Measurements from ENCODE around the gene SEC62. TPM values are rescaled to one million over a fixed set of nuclear protein-coding genes. Genes with fewer than 3 reads are reported as not detected.
A peak's percentile ranks its signal among the peaks of the same experiment; 100 is the strongest.

The SEC62 gene, protein sequence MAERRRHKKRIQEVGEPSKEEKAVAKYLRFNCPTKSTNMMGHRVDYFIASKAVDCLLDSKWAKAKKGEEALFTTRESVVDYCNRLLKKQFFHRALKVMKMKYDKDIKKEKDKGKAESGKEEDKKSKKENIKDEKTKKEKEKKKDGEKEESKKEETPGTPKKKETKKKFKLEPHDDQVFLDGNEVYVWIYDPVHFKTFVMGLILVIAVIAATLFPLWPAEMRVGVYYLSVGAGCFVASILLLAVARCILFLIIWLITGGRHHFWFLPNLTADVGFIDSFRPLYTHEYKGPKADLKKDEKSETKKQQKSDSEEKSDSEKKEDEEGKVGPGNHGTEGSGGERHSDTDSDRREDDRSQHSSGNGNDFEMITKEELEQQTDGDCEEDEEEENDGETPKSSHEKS
- 100 to 1,000 TPM in 1 of 4 donors, 10 to 100 TPM in 3; 20.0 to 195 (median 65.2) TPM for total RNA-seq

DNA sequence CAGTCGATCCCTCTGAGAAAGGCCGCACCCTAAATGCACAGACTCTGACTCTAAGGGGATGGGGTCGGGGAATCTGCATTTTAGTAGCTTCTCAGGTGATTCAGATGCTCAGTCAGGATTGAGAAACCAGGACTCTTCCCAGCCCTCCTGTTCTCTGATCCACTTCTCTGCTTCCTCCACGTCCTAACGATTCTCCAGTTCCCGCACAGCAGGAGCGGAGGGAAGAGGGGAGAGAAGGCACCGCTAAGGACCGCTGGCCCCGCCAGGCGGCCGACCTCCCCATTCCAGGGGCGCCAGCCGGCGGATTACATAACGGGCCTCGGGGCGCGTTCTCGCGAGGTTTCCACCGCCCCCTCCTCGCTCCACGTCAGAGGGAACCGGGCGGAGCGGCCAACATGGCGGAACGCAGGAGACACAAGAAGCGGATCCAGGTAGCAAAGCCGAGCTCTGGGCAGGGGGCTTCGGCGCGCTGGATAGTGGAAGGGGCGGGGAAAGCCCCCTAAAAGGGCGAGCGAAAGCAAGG lies at the start of gene SEC62:
Gene SEC62, plus strand, starts transcription at position 380 of the 523 bp plus-strand sequence. Its CDS starts 16 bp downstream, at position 396.
- H3K4me3 ChIP-seq: peak within 1 kb of the TSS; percentile 80 to 100
- no peaks in the 10 kb centered on the region for H3K9me3 ChIP-seq
- intact Hi-C loops (cut with DNase I; ENCODE audit: low total_unique reads): no loop called here
- peak; percentile 91 to 95 for DNase-seq
- peaks cover 0 to 7% of the 10 kb centered on the region in 2 donors for H3K4me1 ChIP-seq
- TF ChIP-seq, protein P1, sequence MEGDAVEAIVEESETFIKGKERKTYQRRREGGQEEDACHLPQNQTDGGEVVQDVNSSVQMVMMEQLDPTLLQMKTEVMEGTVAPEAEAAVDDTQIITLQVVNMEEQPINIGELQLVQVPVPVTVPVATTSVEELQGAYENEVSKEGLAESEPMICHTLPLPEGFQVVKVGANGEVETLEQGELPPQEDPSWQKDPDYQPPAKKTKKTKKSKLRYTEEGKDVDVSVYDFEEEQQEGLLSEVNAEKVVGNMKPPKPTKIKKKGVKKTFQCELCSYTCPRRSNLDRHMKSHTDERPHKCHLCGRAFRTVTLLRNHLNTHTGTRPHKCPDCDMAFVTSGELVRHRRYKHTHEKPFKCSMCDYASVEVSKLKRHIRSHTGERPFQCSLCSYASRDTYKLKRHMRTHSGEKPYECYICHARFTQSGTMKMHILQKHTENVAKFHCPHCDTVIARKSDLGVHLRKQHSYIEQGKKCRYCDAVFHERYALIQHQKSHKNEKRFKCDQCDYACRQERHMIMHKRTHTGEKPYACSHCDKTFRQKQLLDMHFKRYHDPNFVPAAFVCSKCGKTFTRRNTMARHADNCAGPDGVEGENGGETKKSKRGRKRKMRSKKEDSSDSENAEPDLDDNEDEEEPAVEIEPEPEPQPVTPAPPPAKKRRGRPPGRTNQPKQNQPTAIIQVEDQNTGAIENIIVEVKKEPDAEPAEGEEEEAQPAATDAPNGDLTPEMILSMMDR (IDR thresholded peaks at IDR 0.05): peak; percentile 29 to 46 (median 40)
- peak; percentile 81 to 89 for TF ChIP-seq POLR2A (IDR thresholded peaks at IDR 0.05)
- H3K27me3 ChIP-seq: no peaks in the 10 kb centered on the region
- H3K27ac ChIP-seq: peak within 1 kb of the TSS; percentile 95 to 100
- H3K36me3 ChIP-seq: no peaks in the 10 kb centered on the region

DNA sequence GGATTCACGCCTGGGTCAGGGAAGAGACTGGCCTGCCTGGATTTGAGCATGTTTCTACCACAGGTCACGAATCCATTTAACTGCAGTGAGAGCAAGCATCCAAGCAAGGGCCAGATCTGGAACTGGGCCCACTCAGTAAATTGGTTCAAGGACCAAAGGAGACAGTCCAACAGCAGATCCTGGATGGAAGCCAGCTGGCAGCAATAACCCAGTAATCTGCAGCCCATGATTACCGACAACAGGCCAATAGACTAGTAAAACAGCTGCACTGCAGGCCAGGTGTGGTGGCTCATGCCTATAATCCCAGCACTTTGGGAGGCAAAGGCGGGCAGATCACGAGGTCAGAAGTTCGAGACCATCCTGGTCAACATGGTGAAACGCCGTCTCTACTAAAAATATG lies 43.4 kb upstream of the SEC62 start:
- Histone ChIP-seq H3K27me3 (no peaks in the 10 kb centered on the region), H3K36me3 (no peaks in the 10 kb centered on the region), H3K27ac (no peak overlapping the region), H3K9me3 (no peaks in the 10 kb centered on the region), H3K4me3 (no peak overlapping the region), H3K4me1 (no peaks in the 10 kb centered on the region)
- intact Hi-C loops (cut with DNase I; ENCODE audit: low total_unique reads): no loop called here
- no peak for TF ChIP-seq POLR2A (IDR thresholded peaks at IDR 0.05)
- TF ChIP-seq, protein P1 (IDR thresholded peaks at IDR 0.05): no peak
- DNase-seq: peak; percentile 19 to 21

DNA sequence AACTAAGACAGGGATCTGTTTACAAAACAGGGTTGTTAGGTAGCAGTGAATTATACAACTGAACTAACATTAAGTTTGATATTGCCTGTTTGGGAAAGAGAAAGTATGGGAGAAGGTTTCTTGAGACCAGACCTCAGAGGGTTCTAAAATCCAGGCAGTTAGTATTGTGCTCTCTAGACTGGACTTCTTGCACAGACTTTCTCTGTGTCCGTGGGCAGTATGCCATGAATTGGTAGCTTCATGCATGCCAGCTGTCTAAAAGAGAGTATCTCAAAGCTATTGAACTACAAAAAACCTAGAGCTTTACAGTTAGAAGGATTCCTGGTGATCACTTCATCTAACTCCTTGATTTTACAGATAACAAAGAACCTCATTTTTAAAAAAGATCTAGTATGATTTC lies 42.8 kb upstream of the SEC62 start:
- no peaks in the 10 kb centered on the region for H3K9me3 ChIP-seq
- H3K36me3 ChIP-seq: no peaks in the 10 kb centered on the region
- no peak for DNase-seq
- TF ChIP-seq POLR2A (IDR thresholded peaks at IDR 0.05): no peak
- TF ChIP-seq, protein P1 (IDR thresholded peaks at IDR 0.05): no peak
- no peak overlapping the region for H3K4me3 ChIP-seq
- H3K27ac ChIP-seq: no peak overlapping the region
- intact Hi-C loops (cut with DNase I; ENCODE audit: low total_unique reads): no loop called here
- H3K4me1 ChIP-seq: no peaks in the 10 kb centered on the region
- H3K27me3 ChIP-seq: no peaks in the 10 kb centered on the region

DNA sequence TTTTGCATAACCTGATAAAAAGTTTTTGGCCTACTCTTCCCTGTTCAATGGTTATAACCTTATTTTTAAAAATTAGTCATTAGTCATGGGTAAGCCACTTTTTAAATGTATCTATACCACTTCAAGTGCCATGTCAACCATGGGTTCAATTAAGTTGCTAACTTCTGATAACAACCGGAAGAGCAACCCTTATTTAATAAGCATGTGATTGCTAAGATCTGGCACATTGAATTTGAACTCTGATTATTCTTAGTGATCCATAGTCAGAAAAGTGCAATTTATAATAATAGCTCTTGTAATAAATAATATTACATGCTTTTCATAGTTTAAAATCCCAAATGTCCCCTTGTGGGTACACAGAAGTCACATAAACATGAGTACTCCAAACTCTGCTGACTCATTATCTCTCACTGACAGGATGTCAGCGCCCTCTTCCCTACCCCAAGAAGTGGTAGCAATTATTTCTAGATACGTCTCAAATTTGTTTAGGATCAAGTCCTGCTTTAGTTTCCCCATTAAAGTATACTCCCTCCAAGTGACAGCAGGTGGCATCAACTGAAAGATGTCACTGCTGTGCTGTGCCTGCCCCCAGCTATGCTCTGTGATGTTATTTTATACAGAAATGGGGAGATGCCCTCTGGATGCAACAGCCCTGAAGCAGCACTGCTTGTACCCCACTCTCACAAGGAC lies 36.6 kb upstream of the SEC62 start:
- no peak for DNase-seq
- H3K4me3 ChIP-seq: no peak overlapping the region
- no peaks in the 10 kb centered on the region for H3K9me3 ChIP-seq
- no peaks in the 10 kb centered on the region for H3K36me3 ChIP-seq
- intact Hi-C loops (cut with DNase I; ENCODE audit: low total_unique reads): no loop called here
- H3K27ac ChIP-seq: no peak overlapping the region
- no peaks in the 10 kb centered on the region for H3K27me3 ChIP-seq
- TF ChIP-seq POLR2A (IDR thresholded peaks at IDR 0.05): no peak
- TF ChIP-seq, protein P1 (IDR thresholded peaks at IDR 0.05): no peak
- H3K4me1 ChIP-seq: no peaks in the 10 kb centered on the region

DNA sequence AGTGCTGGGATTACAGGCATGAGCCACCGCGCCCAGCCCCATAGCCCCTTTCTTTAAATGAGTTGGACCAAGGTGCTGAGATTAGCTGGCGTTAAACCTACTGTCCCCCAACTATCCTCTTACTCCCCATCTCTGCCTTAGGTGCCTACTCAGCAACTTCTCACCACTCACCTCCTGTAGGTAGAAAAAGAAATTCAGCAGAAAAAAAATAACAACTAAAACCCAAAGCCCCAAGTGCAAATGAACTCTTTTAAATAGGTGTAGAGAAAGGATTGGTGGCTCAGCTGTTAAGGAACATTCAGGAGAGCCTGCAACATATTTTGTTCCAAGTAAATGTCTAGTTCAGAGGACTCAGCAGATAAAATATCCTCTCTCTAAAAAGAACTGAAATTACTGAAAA lies 35.8 kb upstream of the SEC62 start:
- intact Hi-C loops (cut with DNase I; ENCODE audit: low total_unique reads): no loop called here
- Histone ChIP-seq H3K9me3 (no peaks in the 10 kb centered on the region), H3K27me3 (no peaks in the 10 kb centered on the region), H3K36me3 (no peaks in the 10 kb centered on the region), H3K4me3 (no peak overlapping the region), H3K4me1 (no peaks in the 10 kb centered on the region), H3K27ac (no peak overlapping the region)
- no peak for DNase-seq
- TF ChIP-seq POLR2A (IDR thresholded peaks at IDR 0.05): no peak
- TF ChIP-seq, protein P1 (IDR thresholded peaks at IDR 0.05): no peak

Data from uterus (tissue), 4 donors.